ENCODE data around the gene ATG101.

DNA sequence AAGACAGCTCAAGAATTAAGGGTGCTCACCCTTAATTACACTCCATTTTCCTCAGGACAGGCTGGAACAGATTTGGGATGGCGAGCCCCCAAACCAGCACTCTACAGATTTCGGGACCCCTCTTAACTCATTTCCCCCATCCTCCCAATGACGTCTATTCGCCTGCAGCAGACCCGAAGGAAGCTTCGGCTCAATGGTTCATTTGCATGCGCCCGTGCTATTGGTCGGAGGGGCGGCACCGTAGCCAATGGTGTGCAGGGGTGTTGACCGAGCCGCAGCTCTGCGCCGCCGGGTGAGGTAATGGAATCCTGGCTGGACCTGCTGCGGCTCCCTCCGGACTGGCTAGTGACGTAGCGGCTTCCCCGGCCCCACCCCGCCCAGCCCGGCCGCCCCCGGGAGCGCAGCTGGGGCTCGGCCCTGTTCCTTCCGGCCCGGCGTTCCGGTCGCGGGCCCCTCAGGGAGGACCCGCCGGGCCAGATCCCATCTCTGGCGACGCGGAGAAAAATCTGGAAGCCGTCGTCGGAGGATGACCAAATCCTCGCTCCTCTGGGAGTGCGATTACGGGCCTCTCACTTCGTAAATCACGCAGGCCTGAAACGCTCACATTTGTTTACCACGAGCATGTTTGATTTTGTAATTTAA is 36.9 kb upstream of the ATG101 start:
- TF ChIP-seq, protein P1, sequence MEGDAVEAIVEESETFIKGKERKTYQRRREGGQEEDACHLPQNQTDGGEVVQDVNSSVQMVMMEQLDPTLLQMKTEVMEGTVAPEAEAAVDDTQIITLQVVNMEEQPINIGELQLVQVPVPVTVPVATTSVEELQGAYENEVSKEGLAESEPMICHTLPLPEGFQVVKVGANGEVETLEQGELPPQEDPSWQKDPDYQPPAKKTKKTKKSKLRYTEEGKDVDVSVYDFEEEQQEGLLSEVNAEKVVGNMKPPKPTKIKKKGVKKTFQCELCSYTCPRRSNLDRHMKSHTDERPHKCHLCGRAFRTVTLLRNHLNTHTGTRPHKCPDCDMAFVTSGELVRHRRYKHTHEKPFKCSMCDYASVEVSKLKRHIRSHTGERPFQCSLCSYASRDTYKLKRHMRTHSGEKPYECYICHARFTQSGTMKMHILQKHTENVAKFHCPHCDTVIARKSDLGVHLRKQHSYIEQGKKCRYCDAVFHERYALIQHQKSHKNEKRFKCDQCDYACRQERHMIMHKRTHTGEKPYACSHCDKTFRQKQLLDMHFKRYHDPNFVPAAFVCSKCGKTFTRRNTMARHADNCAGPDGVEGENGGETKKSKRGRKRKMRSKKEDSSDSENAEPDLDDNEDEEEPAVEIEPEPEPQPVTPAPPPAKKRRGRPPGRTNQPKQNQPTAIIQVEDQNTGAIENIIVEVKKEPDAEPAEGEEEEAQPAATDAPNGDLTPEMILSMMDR (IDR thresholded peaks at IDR 0.05): no peak
- peak; percentile 87 to 92 for TF ChIP-seq POLR2A (IDR thresholded peaks at IDR 0.05)

Measured in uterus (tissue), 2 donors.